Keratinocyte (primary cell): ENCODE results near the gene STK40. TPM values are rescaled to one million over a fixed set of nuclear protein-coding genes. Genes with fewer than 3 reads are reported as not detected.

Source experiments
- DNase-seq: peaks from one replicate; pipeline ENCODE4 v3.0.0-alpha.2; 2011; ENCODE audit warnings: low read depth, missing footprints, low spot score
- FAIRE-seq: peaks from 2 replicates; lab custom pipeline; 2011; peaks lifted over from hg19 to GRCh38; lab: Jason Lieb, UNC
- H2AFZ ChIP-seq: 2 replicates; pipeline ENCODE4 v1.6.0; 2012; ENCODE audit warnings: low read length, control low read depth, inconsistent platforms; ENCODE audit not compliant: control insufficient read depth
- H3K27ac ChIP-seq: 2 replicates; pipeline ENCODE4 v1.5.1; 2011; ENCODE audit warnings: low read length; ENCODE audit not compliant: control insufficient read depth, insufficient read depth
- H3K27me3 ChIP-seq: 3 replicates; pipeline ENCODE4 v1.6.0; 2011; ENCODE audit warnings: low read length; ENCODE audit not compliant: control insufficient read depth, insufficient read depth; ENCODE audit errors: extremely low read depth
- H3K36me3 ChIP-seq, 2 experiments: 2 replicates in 1 of 2; 3 replicates in 1 of 2; pipeline ENCODE4 v1.5.1; 2011; ENCODE audit warnings: low read length in 2 of 2, mild to moderate bottlenecking in 1 of 2; ENCODE audit not compliant: control insufficient read depth in 2 of 2, insufficient read depth in 2 of 2; ENCODE audit errors: extremely low read depth in 1 of 2
- H3K4me1 ChIP-seq: 3 replicates; pipeline ENCODE4 v1.5.1; 2011; ENCODE audit warnings: low read length; ENCODE audit not compliant: control insufficient read depth, insufficient read depth; ENCODE audit errors: extremely low read depth
- H3K4me2 ChIP-seq: 3 replicates; pipeline ENCODE4 v1.6.0; 2011; ENCODE audit warnings: low read depth, low read length; ENCODE audit not compliant: control insufficient read depth, insufficient read depth; ENCODE audit errors: extremely low read depth
- H3K4me3 ChIP-seq, 3 experiments: fragments of 200-600 bp in 1 of 3; sonication (generic) in 1 of 3; 2 replicates in 2 of 3; 3 replicates in 1 of 3; pipeline ENCODE4 v1.5.1; 2011 to 2016; ENCODE audit warnings: low read length in 3 of 3, mild to moderate bottlenecking in 3 of 3, control low read depth in 2 of 3, inconsistent platforms in 1 of 3, low read depth in 1 of 3, mixed read lengths in 1 of 3, mixed run types in 1 of 3, moderate library complexity in 1 of 3; ENCODE audit not compliant: control insufficient read depth in 2 of 3, insufficient read depth in 2 of 3; ENCODE audit errors: extremely low read depth in 1 of 3
- H3K79me2 ChIP-seq: 2 replicates; pipeline ENCODE4 v1.6.0; 2012; ENCODE audit warnings: low read length; ENCODE audit not compliant: control insufficient read depth, insufficient read depth
- H3K9ac ChIP-seq: 3 replicates; pipeline ENCODE4 v1.6.0; 2011; ENCODE audit warnings: low read length; ENCODE audit not compliant: control insufficient read depth, insufficient read depth; ENCODE audit errors: extremely low read depth
- H3K9me1 ChIP-seq: 3 replicates; pipeline ENCODE4 v1.6.0; 2011; ENCODE audit warnings: low read length; ENCODE audit not compliant: control insufficient read depth, insufficient read depth; ENCODE audit errors: extremely low read depth
- H3K9me3 ChIP-seq: 2 replicates; pipeline ENCODE4 v1.5.1; 2012; ENCODE audit warnings: low read depth, low read length; ENCODE audit not compliant: control insufficient read depth
- H4K20me1 ChIP-seq: 3 replicates; pipeline ENCODE4 v1.6.0; 2011; ENCODE audit warnings: low read length; ENCODE audit not compliant: control insufficient read depth, insufficient read depth; ENCODE audit errors: extremely low read depth
- EZH2 ChIP-seq: IDR thresholded peaks from one replicate; pipeline ENCODE4 v1.6.1; 2012; ENCODE audit warnings: inconsistent platforms, mild to moderate bottlenecking, low read length, moderate library complexity
- dilution Hi-C: fragments of 300-500 bp; cut with MboI; formaldehyde crosslinking; loops from one replicate; pipeline ENCODE4 v1.7.0; 2020; ENCODE audit warnings: low sequenced_read_pairs; ENCODE audit not compliant: extremely low pct_ligation_motif_present
- polyA plus RNA-seq, 5 experiments: library from polyadenylated mRNA; depleted of rRNA in 3 of 5; stranded (reverse) in 3 of 5; stranded (forward) in 1 of 5; unstranded in 1 of 5; fragments of >200 nt; gene quantifications; 1 replicate in 1 of 5; 2 replicates in 3 of 5; 3 replicates in 1 of 5; pipeline versions ENCODE4 v1.2.1 to v1.2.3, GENCODE V29; 2011 to 2012; ENCODE audit warnings: missing spikeins in 2 of 5, low read depth in 1 of 5, low replicate concordance in 1 of 5
- TF ChIP-seq, protein P1 (sequence below), 3 experiments: IDR thresholded peaks in 1 of 3; conservative IDR thresholded peaks in 1 of 3; optimal IDR thresholded peaks in 1 of 3; 2 replicates in 2 of 3; 3 replicates in 1 of 3; pipeline versions ENCODE3 to v1.5.1; 2011; ENCODE audit warnings: low read length in 3 of 3, mild to moderate bottlenecking in 3 of 3, moderate library complexity in 2 of 3, control low read depth in 1 of 3, inconsistent platforms in 1 of 3; ENCODE audit not compliant: insufficient read depth in 2 of 3; ENCODE audit errors: extremely low read depth in 1 of 3

STK40 gene
- polyA plus RNA-seq, 1 donor (not counting 4 experiments of a cell fraction or from before 2014, with no cell fraction given): 10.4 TPM

DNA sequence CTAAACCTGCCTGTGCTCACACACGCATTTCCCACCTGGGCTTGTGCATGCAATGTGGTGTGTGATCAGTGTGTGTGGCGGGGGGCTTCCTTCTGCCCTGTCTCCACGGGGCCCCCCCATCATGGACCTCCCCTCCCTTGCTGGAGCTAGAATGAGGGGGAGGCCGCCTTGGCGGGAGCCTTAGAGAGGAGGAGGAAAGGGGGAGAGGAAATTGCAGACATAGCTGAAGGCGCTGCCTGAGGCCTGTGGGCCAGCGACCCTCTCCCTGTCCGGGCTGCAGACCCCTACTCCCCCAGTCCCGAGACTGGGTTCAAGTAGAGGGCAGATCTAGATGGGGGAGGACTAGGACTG is 61.4 kb downstream of the STK40 start:
- no peak overlapping the region for H3K4me2 ChIP-seq
- dilution Hi-C loops: no loop called here
- H3K4me3 ChIP-seq: no peak overlapping the region
- H3K36me3 ChIP-seq: peaks cover 1 to 4% of the 10 kb centered on the region in 2 experiments
- TF ChIP-seq, protein P1, sequence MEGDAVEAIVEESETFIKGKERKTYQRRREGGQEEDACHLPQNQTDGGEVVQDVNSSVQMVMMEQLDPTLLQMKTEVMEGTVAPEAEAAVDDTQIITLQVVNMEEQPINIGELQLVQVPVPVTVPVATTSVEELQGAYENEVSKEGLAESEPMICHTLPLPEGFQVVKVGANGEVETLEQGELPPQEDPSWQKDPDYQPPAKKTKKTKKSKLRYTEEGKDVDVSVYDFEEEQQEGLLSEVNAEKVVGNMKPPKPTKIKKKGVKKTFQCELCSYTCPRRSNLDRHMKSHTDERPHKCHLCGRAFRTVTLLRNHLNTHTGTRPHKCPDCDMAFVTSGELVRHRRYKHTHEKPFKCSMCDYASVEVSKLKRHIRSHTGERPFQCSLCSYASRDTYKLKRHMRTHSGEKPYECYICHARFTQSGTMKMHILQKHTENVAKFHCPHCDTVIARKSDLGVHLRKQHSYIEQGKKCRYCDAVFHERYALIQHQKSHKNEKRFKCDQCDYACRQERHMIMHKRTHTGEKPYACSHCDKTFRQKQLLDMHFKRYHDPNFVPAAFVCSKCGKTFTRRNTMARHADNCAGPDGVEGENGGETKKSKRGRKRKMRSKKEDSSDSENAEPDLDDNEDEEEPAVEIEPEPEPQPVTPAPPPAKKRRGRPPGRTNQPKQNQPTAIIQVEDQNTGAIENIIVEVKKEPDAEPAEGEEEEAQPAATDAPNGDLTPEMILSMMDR (optimal IDR thresholded peaks at IDR 0.05 in 1 of 3, IDR thresholded peaks at IDR 0.05 in 1 of 3, conservative IDR thresholded peaks at IDR 0.05 in 1 of 3; ENCODE audit: extremely low read depth in 1 of 3, insufficient read depth in 2 of 3, low read length in 3 of 3): no peak
- TF ChIP-seq EZH2: no peak
- H4K20me1 ChIP-seq: no peaks in the 10 kb centered on the region
- DNase-seq: no peak
- H3K9me1 ChIP-seq: no peaks in the 10 kb centered on the region
- no peak overlapping the region for H2AFZ ChIP-seq
- H3K27ac ChIP-seq: no peak overlapping the region
- H3K9me3 ChIP-seq: no peaks in the 10 kb centered on the region
- H3K4me1 ChIP-seq: peaks cover 16% of the 10 kb centered on the region
- FAIRE-seq: no peak
- H3K79me2 ChIP-seq: no peaks in the 10 kb centered on the region
- no peaks in the 10 kb centered on the region for H3K27me3 ChIP-seq
- H3K9ac ChIP-seq: no peak overlapping the region

DNA sequence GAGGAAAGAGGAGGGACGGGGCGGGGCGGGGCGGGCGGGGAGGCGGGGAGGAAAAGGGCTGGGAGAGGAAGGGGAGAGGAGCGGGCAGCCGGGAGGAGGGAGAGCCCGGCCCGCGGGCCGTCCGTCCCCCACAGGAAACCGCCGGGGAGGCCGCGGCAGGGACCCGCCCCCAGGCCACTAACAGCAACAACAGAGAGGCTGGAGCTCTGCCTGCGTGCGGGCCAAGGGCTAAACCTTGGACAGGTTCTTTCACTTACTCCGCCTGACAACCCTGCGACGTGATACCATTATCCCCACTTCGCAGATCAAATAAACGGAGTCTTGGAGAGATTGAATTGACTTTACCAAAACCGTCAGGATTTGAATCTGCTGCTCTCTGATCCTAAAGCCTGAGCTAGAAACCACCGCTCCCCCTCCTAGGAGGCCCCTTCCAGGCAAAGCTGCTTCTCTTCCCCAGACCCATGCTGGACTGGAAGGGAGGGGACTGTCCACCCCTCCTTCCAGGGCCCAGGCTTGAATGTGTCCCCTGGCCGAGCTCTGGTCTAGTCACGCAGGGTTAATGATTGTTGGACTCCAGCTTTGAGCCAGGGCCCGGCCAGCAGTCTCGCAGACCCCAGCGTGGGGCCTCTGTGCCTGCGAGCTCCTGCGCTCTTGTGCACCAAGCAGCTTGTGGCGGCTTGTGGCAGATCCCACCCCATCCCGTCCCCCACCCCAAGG is 61.9 kb downstream of the STK40 start, which contains the start of gene EVA1B:
EVA1B (minus strand) TSS at position 10 of the 717 bp plus-strand sequence. CDS start 608 bp downstream, outside the sequence.
- peak within 1 kb of the TSS; percentile 16 for H2AFZ ChIP-seq
- peak within 1 kb of the TSS; percentile 45 to 67 (median 65) for H3K4me3 ChIP-seq
- no peaks in the 10 kb centered on the region for H3K9me1 ChIP-seq
- DNase-seq (no peak), FAIRE-seq (no peak)
- H3K27me3 ChIP-seq: no peaks in the 10 kb centered on the region
- no peaks in the 10 kb centered on the region for H4K20me1 ChIP-seq
- H3K79me2 ChIP-seq: no peaks in the 10 kb centered on the region
- dilution Hi-C loops: no loop called here
- TF ChIP-seq EZH2: no peak
- TF ChIP-seq, protein P1 (optimal IDR thresholded peaks at IDR 0.05 in 1 of 3, IDR thresholded peaks at IDR 0.05 in 1 of 3, conservative IDR thresholded peaks at IDR 0.05 in 1 of 3; ENCODE audit: extremely low read depth in 1 of 3, insufficient read depth in 2 of 3, low read length in 3 of 3): no peak
- peaks cover 1 to 4% of the 10 kb centered on the region in 2 experiments for H3K36me3 ChIP-seq
- peaks cover 16% of the 10 kb centered on the region for H3K4me1 ChIP-seq
- H3K9ac ChIP-seq: peak within 1 kb of the TSS; percentile 69
- H3K27ac ChIP-seq: peak within 1 kb of the TSS; percentile 14
- no peaks in the 10 kb centered on the region for H3K9me3 ChIP-seq
- peak within 1 kb of the TSS; percentile 82 for H3K4me2 ChIP-seq
